GM21390 (cell line): Measurements from ENCODE around the gene ERBB3.
"Not testable (repeated sequence)": the region's sequence is repeated elsewhere in the genome, so short reads cannot be mapped to it uniquely, and the experiment has no call there.

ENCODE experiments used
- ATAC-seq: cut with Tn5 transposase; IDR thresholded peaks from one replicate; pipeline ENCODE4 v1.9.1; 2021; ENCODE audit not compliant: unreplicated experiment

Gene ERBB3

DNA sequence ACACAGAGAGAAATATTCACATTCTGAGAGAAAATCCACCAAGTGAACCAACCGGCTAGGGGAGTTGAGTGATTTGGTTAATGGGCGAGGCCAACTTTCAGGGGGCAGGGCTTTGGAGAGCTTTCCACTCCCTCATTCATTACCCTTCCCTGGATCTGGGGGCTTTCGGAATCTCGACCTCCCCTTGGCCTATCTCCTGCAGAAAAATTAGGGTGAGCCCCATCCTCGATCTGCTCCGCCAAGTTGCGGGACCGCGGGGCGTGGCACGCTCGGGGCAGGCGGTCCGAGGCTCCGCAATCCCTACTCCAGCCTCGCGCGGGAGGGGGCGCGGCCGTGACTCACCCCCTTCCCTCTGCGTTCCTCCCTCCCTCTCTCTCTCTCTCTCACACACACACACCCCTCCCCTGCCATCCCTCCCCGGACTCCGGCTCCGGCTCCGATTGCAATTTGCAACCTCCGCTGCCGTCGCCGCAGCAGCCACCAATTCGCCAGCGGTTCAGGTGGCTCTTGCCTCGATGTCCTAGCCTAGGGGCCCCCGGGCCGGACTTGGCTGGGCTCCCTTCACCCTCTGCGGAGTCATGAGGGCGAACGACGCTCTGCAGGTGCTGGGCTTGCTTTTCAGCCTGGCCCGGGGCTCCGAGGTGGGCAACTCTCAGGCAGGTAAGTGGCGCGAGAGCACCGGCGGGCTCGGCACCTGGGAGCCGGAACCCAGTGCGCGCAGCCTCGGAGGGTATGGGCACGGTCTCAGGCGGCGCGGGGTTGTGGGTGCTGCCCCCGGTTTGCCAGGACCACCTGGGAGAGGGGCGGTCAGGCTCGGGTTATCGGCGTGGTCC, at the start of gene ERBB3:
Gene ERBB3 (plus strand): TSS at position 443 of the 833 bp plus-strand sequence. CDS start 136 bp downstream, at position 579.
- peak; percentile 41 for ATAC-seq

DNA sequence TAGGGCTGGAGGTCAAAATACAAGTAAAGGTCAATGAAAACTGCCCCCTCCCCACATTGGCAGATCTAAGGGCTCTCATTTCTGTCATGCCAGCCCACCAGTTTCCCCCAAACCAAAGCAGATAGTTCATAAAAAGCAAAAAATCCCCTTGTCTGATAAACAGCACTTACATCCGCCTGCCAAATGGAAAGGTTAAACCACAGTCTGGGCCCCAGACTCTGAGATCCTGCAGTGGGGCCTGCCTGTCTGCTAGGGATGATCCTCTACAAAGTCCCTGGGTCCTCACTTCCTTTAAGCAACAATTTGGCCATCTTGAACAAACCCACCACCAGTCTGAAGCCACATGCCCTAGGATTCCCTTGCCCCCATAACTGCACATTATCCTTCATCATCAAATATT, 48.0 kb upstream of the ERBB3 start:
- no peak for ATAC-seq

GRCh38 chr12:56034586-56035332, 45.2 kb upstream of the ERBB3 start:
- no peak for ATAC-seq

- no peak for ATAC-seq
These were observed 42.8 kb upstream of the ERBB3 start for GRCh38 chr12:56037161-56037560.

GRCh38 chr12:56038022-56038655, 41.8 kb upstream of the ERBB3 start:
- ATAC-seq, result no peak

- ATAC-seq, result no peak
These were observed 39.8 kb upstream of the ERBB3 start for GRCh38 chr12:56040151-56040550.

- no peak for ATAC-seq
These were observed 38.9 kb upstream of the ERBB3 start for GRCh38 chr12:56040963-56041551.

DNA sequence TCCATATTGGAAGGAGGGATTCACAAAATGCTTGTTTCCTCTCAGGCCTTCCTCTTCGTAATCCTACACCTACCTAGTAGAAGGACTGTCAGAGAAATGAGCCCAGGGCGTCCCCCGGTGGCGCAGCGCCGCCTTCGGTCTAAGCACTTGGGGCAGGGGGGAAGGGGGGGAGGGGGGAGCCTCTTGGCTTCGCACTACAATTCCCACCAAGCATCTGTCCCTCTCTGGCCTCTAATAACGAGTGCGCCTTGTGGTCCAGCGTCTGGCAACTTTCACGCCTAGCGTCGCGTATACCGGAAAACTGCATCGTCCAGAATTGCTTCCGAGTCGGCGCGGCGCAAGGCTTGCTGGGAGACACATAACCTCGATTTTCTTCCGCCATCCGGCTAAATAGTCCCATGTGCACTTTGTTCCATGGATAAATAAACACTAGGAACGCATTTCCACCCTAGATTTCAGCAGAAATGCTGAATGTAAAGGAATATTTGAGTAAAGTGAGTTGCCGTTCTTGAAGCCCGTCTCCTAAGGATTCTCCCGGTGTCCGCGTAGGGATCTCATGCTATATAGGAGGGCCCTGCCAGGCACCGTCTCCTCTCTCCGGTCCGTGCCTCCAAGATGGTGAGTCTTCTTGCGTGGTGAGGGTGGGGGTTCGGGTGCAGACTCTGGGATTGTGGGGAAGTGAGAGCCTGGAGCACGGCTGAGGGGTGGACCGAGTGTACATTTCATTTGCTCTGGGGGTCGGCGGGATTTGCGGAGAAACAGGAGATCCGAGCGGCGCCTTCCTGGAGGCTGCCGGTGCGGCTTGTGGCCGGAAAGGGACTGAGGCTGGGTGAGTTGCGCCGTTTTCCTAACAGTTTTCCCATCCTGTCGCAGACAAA, 38.2 kb upstream of the ERBB3 start, which contains the start of gene RPS26:
Gene RPS26 (plus strand): TSS at position 367 of the 878 bp plus-strand sequence. CDS start 249 bp downstream, at position 616.
- ATAC-seq, result peak; percentile 91

- ATAC-seq, result not testable (repeated sequence)
These were observed 37.5 kb upstream of the ERBB3 start for GRCh38 chr12:56042430-56042813.

DNA sequence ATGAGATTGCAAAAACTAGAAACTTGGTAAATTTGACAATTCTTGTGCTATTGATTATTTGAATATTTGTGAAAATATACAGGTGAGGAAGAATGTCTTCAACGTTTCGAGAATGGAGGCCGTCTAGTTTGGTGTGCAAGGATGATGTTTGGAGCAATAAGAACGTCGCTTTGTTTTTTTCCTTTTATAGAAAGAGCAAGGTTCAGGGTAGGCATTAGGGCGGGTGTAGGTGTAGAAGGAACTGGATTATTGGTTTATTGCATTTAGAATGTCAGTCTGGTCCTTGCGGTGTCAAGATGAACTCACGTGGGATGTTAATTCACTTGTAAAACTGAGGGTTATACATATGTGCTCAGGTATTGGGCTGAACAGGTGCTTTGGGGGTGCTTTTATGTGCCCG, 37.1 kb upstream of the ERBB3 start:
- no peak for ATAC-seq

GRCh38 chr12:56046027-56046780, 33.8 kb upstream of the ERBB3 start:
- no peak for ATAC-seq

- no peak for ATAC-seq
These were observed 26.5 kb upstream of the ERBB3 start for GRCh38 chr12:56053407-56053893.

GRCh38 chr12:56059964-56060363, 20.0 kb upstream of the ERBB3 start:
- not testable (repeated sequence) for ATAC-seq

DNA sequence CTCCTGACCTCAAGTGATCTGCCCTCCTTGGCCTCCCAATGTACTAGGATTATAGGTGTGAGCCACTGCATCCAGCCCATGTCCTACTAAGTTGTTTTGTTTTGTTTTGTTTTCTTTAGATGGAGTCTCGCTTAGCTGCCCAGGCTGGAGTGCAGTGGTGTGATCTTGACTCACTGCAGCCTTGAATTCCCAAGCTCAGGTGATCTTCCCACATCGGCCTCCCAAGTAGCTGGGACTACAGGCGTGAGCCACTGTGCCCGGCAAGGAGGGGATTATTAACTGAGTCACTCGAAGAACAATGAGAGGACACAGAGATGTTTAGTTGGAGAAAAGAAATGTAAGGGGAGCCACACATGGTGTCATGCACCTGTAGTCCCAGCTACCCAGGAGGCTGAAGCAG, 18.0 kb upstream of the ERBB3 start:
- ATAC-seq, result no peak

DNA sequence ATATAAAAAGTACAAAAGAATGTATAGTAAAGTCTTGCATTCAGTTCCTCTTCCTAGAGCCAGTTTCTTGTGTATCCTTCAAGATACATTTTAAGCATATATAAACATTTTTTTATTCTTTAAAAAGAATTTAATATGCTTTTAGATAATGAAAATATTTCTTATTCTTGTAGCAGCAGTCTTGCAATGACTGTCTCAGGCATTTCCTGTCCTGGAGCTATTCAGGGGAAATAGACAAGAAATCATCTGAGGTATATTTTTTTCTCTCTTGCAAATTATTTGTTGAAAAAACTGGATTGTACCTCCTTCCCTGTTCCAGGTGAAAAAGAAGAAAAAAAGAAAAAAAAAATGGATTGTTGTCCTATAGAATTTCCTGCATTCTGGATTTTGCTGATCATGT, 17.0 kb upstream of the ERBB3 start:
- ATAC-seq, result no peak

DNA sequence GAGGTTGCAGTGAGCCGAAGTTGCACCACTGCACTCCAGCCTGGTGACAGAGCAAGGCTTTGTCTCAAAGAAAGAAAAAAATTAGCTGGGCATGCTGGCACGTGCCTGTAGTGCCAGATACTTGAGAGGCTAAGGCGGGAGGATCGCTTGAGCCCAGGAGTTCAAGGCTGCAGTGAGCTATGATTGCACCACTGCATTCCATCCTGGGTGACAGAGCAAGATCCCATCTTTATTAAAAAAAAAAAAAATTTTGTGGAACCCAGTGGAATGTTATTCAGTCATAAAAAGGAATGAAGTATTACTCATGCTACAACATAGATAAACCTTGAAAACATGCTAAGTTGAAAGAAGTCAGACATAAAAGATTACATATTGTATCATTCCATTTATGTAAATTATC, 8.3 kb upstream of the ERBB3 start:
- no peak for ATAC-seq

GRCh38 chr12:56074396-56074795, 5.6 kb upstream of the ERBB3 start:
- no peak for ATAC-seq

- ATAC-seq, result not testable (repeated sequence)
These were observed 2.0 kb upstream of the ERBB3 start for GRCh38 chr12:56077966-56078365.

DNA sequence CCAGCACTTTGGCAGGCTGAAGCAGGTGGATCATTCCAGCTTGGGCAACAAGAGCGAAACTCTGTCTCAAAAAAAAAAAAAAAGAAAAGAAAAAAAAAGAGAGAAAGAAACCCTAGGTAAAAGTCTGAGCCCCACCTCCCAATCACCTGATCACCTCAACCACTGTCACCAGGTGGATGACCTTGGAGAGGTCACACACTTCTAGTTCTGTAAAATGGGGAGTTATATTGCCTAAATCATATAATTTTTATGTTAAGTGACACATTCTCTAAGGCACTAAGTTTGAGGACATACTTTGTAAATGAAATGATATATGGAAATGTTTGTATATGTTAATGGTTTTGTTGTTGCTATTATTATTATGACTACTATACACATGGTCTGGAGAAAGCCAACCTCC, 1.5 kb upstream of the ERBB3 start:
- ATAC-seq, result no peak
